ENCODE results near the gene INAFM2. TPM values are rescaled to one million over a fixed set of nuclear protein-coding genes. Genes with fewer than 3 reads are reported as not detected.

Gene INAFM2
- total RNA-seq, 1 donor from 2014 or later: 40.0 TPM

GRCh38 chr15:40320931-40321371 lies 2.5 kb upstream of the INAFM2 start:
- DNase-seq (ENCODE audit: low spot score): no peak
- intact Hi-C loops (cut with DNase I): loop anchor here (1.0 kb wide), 1 partner anchor 100 kb away; no protein-coding TSS in a partner anchor

- intact Hi-C loops (cut with DNase I): loop anchor here (1.0 kb wide), 1 partner anchor 15 kb away; no protein-coding TSS in a partner anchor
- no peak for DNase-seq (ENCODE audit: low spot score)
Observed at GRCh38 chr15:40322531-40323238, 807 bp upstream of the INAFM2 start.

GRCh38 chr15:40323953-40324937 lies 753 bp downstream of the INAFM2 start:
- DNase-seq (ENCODE audit: low spot score): no peak
- intact Hi-C loops (cut with DNase I): loop anchor here (1.0 kb wide), 1 partner anchor 13 kb away; no protein-coding TSS in a partner anchor

GRCh38 chr15:40325188-40325587 lies 1.7 kb downstream of the INAFM2 start:
- no peak for DNase-seq (ENCODE audit: low spot score)
- intact Hi-C loops (cut with DNase I): no loop called here

GRCh38 chr15:40325700-40326099 lies 2.2 kb downstream of the INAFM2 start:
- intact Hi-C loops (cut with DNase I): no loop called here
- DNase-seq (ENCODE audit: low spot score): no peak

GRCh38 chr15:40327457-40327856 lies 4.0 kb downstream of the INAFM2 start:
- DNase-seq (ENCODE audit: low spot score): no peak
- intact Hi-C loops (cut with DNase I): no loop called here

- intact Hi-C loops (cut with DNase I): no loop called here
- no peak for DNase-seq (ENCODE audit: low spot score)
Observed at GRCh38 chr15:40328176-40328575, 4.7 kb downstream of the INAFM2 start.

- no peak for DNase-seq (ENCODE audit: low spot score)
- intact Hi-C loops (cut with DNase I): no loop called here
Observed at GRCh38 chr15:40328751-40329150, 5.3 kb downstream of the INAFM2 start.

GRCh38 chr15:40329804-40330203 lies 6.3 kb downstream of the INAFM2 start:
- DNase-seq (ENCODE audit: low spot score): no peak
- intact Hi-C loops (cut with DNase I): no loop called here

- intact Hi-C loops (cut with DNase I): no loop called here
- DNase-seq (ENCODE audit: low spot score): no peak
Observed at GRCh38 chr15:40330368-40330836, 6.9 kb downstream of the INAFM2 start.

GRCh38 chr15:40331026-40331425 lies 7.5 kb downstream of the INAFM2 start:
- no peak for DNase-seq (ENCODE audit: low spot score)
- intact Hi-C loops (cut with DNase I): no loop called here

GRCh38 chr15:40331637-40332036 lies 8.1 kb downstream of the INAFM2 start:
- intact Hi-C loops (cut with DNase I): no loop called here

GRCh38 chr15:40332113-40332781 lies 8.8 kb downstream of the INAFM2 start:
- no peak for DNase-seq (ENCODE audit: low spot score)
- intact Hi-C loops (cut with DNase I): no loop called here

More at GRCh38 chr15:40331637-40332036, 8.1 kb downstream of the INAFM2 start:
- no peak for DNase-seq (ENCODE audit: low spot score)

- intact Hi-C loops (cut with DNase I): no loop called here
- DNase-seq (ENCODE audit: low spot score): peak; percentile 89
Observed at GRCh38 chr15:40333922-40334492, 10.5 kb downstream of the INAFM2 start.

GRCh38 chr15:40334541-40334940 lies 11.0 kb downstream of the INAFM2 start:
- intact Hi-C loops (cut with DNase I): no loop called here
- no peak for DNase-seq (ENCODE audit: low spot score)

GRCh38 chr15:40334941-40335795 lies 11.7 kb downstream of the INAFM2 start:
- no peak for DNase-seq (ENCODE audit: low spot score)
- intact Hi-C loops (cut with DNase I): no loop called here

GRCh38 chr15:40335938-40336743 lies 12.6 kb downstream of the INAFM2 start:
- no peak for DNase-seq (ENCODE audit: low spot score)
- intact Hi-C loops (cut with DNase I): no loop called here

- intact Hi-C loops (cut with DNase I): loop anchor here (1.0 kb wide), 1 partner anchor 13 kb away; the partner anchor contains the start of gene INAFM2
- no peak for DNase-seq (ENCODE audit: low spot score)
Observed at GRCh38 chr15:40336744-40337122, 13.2 kb downstream of the INAFM2 start.
